Right lung (tissue), 5 donors: ENCODE measurements around the gene FOS. TPM values are rescaled to one million over a fixed set of nuclear protein-coding genes. Genes with fewer than 3 reads are reported as not detected.
A peak's percentile ranks its signal among the peaks of the same experiment; 100 is the strongest.
"Not testable (repeated sequence)": the region's sequence is repeated elsewhere in the genome, so short reads cannot be mapped to it uniquely, and the experiment has no call there.

Experiments used
- DNase-seq, 2 donors: peaks; one replicate each; pipeline ENCODE4 v3.0.0-alpha.2; 2013
- polyA plus RNA-seq, 5 donors: library from polyadenylated mRNA; unstranded; fragments of 120-200 nt; gene quantifications; one replicate each; pipeline versions ENCODE4 v1.2.1 to v1.2.3, GENCODE V29; 2013; ENCODE audit warnings: inconsistent platforms in 1 of 5, low replicate concordance in 1 of 5; ENCODE audit not compliant: insufficient read length in 5 of 5, insufficient read depth in 1 of 5

The FOS gene
- polyA plus RNA-seq, 5 donors, result 142 to 1,318 (median 956) TPM

DNA sequence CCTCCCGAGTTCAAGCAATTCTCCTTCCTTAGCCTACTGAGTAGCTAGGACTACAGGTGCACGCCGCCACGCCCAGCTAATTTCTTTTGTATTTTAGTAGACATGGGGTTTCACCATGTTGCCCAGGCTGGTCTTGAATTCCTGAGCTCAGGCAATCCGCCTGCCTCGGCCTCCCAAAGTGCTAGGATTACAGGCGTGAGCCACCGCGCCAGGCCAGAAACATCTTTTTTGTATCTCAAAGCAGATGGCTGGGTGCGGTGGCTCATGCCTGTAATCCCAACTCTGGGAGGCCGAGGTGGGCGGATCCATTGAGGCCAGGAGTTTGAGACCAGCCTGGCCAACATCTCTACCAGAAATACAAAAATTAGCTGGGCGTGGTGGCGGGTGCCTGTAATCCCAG lies 30.9 kb downstream of the FOS start:
- DNase-seq, result not testable (repeated sequence)

- peak; percentile 92 to 96 for DNase-seq
These were observed 31.9 kb downstream of the FOS start for GRCh38 chr14:75310295-75311111.

- DNase-seq, result no peak
These were observed 32.7 kb downstream of the FOS start for GRCh38 chr14:75311356-75311755.

GRCh38 chr14:75312341-75312740 lies 33.7 kb downstream of the FOS start:
- no peak for DNase-seq

DNA sequence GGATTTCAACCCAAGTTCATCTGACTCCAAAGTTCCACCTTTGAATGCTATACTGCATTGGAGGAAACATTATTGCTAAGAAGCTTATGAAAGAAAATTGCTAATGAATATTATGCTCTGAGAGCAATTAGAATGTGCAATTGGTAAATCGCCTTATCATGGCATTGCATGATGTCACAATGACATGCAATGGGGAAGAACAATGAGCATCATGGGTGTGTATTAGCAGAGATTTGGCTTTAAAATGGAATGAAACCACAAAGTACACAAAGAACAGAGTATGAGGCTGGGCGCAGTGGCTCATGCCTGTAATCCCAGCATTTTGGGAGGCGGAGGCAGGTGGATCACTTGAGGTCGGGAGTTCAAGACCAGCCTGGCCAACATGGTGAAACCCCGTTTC lies 34.7 kb downstream of the FOS start:
- no peak for DNase-seq

- DNase-seq, result peak; percentile 56 to 65
These were observed 36.5 kb downstream of the FOS start for GRCh38 chr14:75315144-75315543.

- no peak for DNase-seq
These were observed 38.5 kb downstream of the FOS start for GRCh38 chr14:75317148-75317547.

GRCh38 chr14:75318353-75318752 lies 39.7 kb downstream of the FOS start:
- no peak for DNase-seq

DNA sequence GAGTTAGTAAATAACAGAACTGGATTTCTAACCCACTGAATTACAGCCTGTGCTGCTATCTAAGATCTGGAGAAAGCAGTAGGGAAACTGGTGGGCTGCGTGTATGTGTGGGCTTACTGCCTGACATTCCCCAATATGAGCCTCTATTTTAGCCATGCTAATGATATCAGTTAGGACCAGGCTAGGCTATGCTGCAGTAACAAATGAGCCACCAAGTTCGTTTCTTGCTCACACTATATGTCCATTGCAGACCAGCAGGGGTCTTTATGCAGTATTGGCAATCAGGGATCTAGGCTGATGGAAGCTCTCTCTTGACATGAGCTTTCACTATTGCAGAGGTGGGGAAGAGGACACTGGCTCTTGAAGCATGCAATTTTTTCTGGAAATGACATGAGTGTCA lies 40.4 kb downstream of the FOS start:
- no peak for DNase-seq

GRCh38 chr14:75320196-75320595 lies 41.6 kb downstream of the FOS start:
- no peak for DNase-seq

- no peak for DNase-seq
These were observed 44.1 kb downstream of the FOS start for GRCh38 chr14:75322746-75323145.

- DNase-seq, result no peak
These were observed 44.9 kb downstream of the FOS start for GRCh38 chr14:75323571-75323970.

DNA sequence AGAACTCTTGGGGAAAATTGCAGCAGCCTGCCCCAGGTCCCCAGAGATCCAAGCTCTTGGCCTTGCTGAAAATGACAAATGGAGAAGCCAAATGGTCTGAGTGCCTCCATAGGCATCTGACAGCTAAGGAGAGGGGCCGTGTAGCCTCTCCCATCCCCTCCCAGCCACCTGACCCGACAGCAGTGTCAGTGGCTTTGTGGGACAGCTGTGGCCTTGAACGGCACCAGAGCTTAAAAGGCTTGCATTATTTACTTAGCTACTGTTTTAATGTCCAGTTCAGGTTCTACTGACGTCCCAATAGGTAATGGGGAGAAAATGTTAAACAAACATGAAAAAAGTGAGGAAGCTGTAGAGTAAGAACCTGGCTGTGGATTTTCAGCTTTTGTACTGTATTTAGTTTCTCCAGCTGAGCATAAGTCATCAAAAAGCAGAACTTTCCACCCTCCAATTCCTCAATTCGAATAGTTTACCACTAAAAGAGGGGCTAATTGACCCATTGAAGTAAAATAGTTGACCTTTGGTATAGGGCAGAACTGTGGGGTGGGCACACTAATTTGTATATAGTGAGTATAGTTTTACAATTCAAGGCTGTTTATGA lies 50.0 kb downstream of the FOS start:
- no peak for DNase-seq

GRCh38 chr14:75329369-75329768 lies 50.7 kb downstream of the FOS start:
- no peak for DNase-seq

GRCh38 chr14:75331471-75331870 lies 52.8 kb downstream of the FOS start:
- DNase-seq, result no peak

Other genes starting within 250 kb of the FOS start
- 10 to 100 TPM; 32.2 to 49.3 (median 38.2) TPM for gene MLH3, start 227.4 kb upstream of the FOS start, polyA plus RNA-seq
- gene ACYP1, start 214.8 kb upstream of the FOS start, polyA plus RNA-seq, result 10 to 100 TPM; 35.0 to 62.3 (median 52.2) TPM
- 1 to 10 TPM; 3.1 to 6.1 (median 5.3) TPM for gene ZC2HC1C, start 209.2 kb upstream of the FOS start, polyA plus RNA-seq
- 100 to 1,000 TPM; 114 to 138 (median 133) TPM for gene NEK9, start 151.8 kb upstream of the FOS start, polyA plus RNA-seq
- gene TMED10, start 102.2 kb upstream of the FOS start, polyA plus RNA-seq, result 100 to 1,000 TPM; 165 to 215 (median 199) TPM
- gene JDP2, start 149.2 kb downstream of the FOS start, polyA plus RNA-seq, result 10 to 100 TPM; 21.6 to 27.7 (median 24.3) TPM
- under 1 TPM; 0.45 to 0.90 (median 0.71) TPM for gene BATF, start 243.6 kb downstream of the FOS start, polyA plus RNA-seq